Loucy (cell line): Measurements from ENCODE around the gene SLC7A8.

Source experiments
- H2AFZ ChIP-seq: fragments of 200-600 bp; sonication (generic); 2 replicates; pipeline ENCODE4 v1.6.0; 2016; ENCODE audit warnings: antibody characterized with exemption, mild to moderate bottlenecking, low read length, moderate library complexity
- H3F3A ChIP-seq: fragments of 200-600 bp; 2 replicates; pipeline ENCODE4 v1.6.0; 2016; ENCODE audit warnings: antibody characterized with exemption, low read depth, mild to moderate bottlenecking
- H3K27me3 ChIP-seq: fragments of 200-600 bp; sonication (generic); 2 replicates; pipeline ENCODE4 v1.6.1; 2014; ENCODE audit warnings: low read length, mild to moderate bottlenecking; ENCODE audit not compliant: insufficient read depth, poor library complexity, severe bottlenecking
- H3K36me3 ChIP-seq: fragments of 200-600 bp; sonication (generic); 2 replicates; pipeline ENCODE4 v1.6.1; 2016; ENCODE audit warnings: low read length; ENCODE audit not compliant: insufficient read depth
- H3K4me1 ChIP-seq: fragments of 200-600 bp; sonication (generic); 2 replicates; pipeline ENCODE4 v1.5.1; 2014; ENCODE audit warnings: low read length, mild to moderate bottlenecking; ENCODE audit not compliant: insufficient read depth, poor library complexity, severe bottlenecking
- H3K4me2 ChIP-seq: fragments of 200-600 bp; sonication (generic); 2 replicates; pipeline ENCODE4 v1.6.0; 2014; ENCODE audit warnings: antibody characterized with exemption, low read length, low read depth, mild to moderate bottlenecking; ENCODE audit not compliant: poor library complexity, severe bottlenecking
- H3K4me3 ChIP-seq: fragments of 200-600 bp; sonication (generic); 2 replicates; pipeline ENCODE4 v1.5.1; 2014; ENCODE audit warnings: low read length, mild to moderate bottlenecking, mixed read lengths; ENCODE audit not compliant: poor library complexity, severe bottlenecking
- H3K79me2 ChIP-seq: fragments of 200-600 bp; sonication (generic); 2 replicates; pipeline ENCODE4 v1.6.1; 2014; ENCODE audit warnings: low read length; ENCODE audit not compliant: insufficient read depth
- H3K9ac ChIP-seq: fragments of 200-600 bp; sonication (generic); 2 replicates; pipeline ENCODE4 v1.6.0; 2014; ENCODE audit warnings: mild to moderate bottlenecking, low read depth, low read length, moderate library complexity; ENCODE audit not compliant: poor library complexity, severe bottlenecking
- H3K9me2 ChIP-seq: fragments of 200-600 bp; sonication (generic); replicated peaks from 2 replicates; pipeline ENCODE4 v1.6.1; 2016; ENCODE audit warnings: low read depth, low read length, mixed read lengths
- H3K9me3 ChIP-seq: fragments of 200-600 bp; sonication (generic); 2 replicates; pipeline ENCODE4 v1.6.1; 2014; ENCODE audit warnings: mild to moderate bottlenecking, antibody characterized with exemption, low read length, low read depth; ENCODE audit not compliant: insufficient read depth
- H4K20me1 ChIP-seq: fragments of 200-600 bp; sonication (generic); 2 replicates; pipeline ENCODE4 v1.6.0; 2014; ENCODE audit warnings: antibody characterized with exemption, low read length, mild to moderate bottlenecking; ENCODE audit not compliant: insufficient read depth, poor library complexity, severe bottlenecking
- CTCF ChIP-seq: fragments of 200-600 bp; sonication (generic); conservative IDR thresholded peaks from 2 replicates; pipeline ENCODE4 v1.5.1; 2014; ENCODE audit warnings: mild to moderate bottlenecking, antibody characterized with exemption, low read length
- EZH2phosphoT487 ChIP-seq: fragments of 200-600 bp; IDR thresholded peaks from 2 replicates; pipeline ENCODE4 v1.6.1; 2018; ENCODE audit warnings: antibody characterized with exemption, mild to moderate bottlenecking, moderate library complexity, borderline replicate concordance

Gene SLC7A8

GRCh38 chr14:23127861-23128260 lies 55.6 kb downstream of the SLC7A8 start:
- H3K9me3 ChIP-seq: no peaks in the 10 kb centered on the region
- H3K4me2 ChIP-seq: no peak overlapping the region
- H3K9me2 ChIP-seq: no peaks in the 10 kb centered on the region
- no peaks in the 10 kb centered on the region for H3K36me3 ChIP-seq
- no peaks in the 10 kb centered on the region for H4K20me1 ChIP-seq
- H3K27me3 ChIP-seq: no peaks in the 10 kb centered on the region
- no peak overlapping the region; the same call in 1 of the 2 replicates for H2AFZ ChIP-seq
- H3K4me1 ChIP-seq: no peaks in the 10 kb centered on the region
- no peaks in the 10 kb centered on the region for H3F3A ChIP-seq
- H3K4me3 ChIP-seq: no peak overlapping the region
- no peak for TF ChIP-seq CTCF
- TF ChIP-seq EZH2phosphoT487: no peak
- H3K79me2 ChIP-seq: no peaks in the 10 kb centered on the region
- no peak overlapping the region for H3K9ac ChIP-seq

GRCh38 chr14:23126548-23127278 lies 56.7 kb downstream of the SLC7A8 start:
- Histone ChIP-seq H3K4me3 (no peak overlapping the region), H2AFZ (no peak overlapping the region), H3K27me3 (no peaks in the 10 kb centered on the region), H3K4me2 (no peak overlapping the region), H3K9ac (no peak overlapping the region), H3K9me3 (no peaks in the 10 kb centered on the region), H3K9me2 (no peaks in the 10 kb centered on the region), H3F3A (no peaks in the 10 kb centered on the region), H3K36me3 (no peaks in the 10 kb centered on the region), H3K4me1 (no peaks in the 10 kb centered on the region), H4K20me1 (no peaks in the 10 kb centered on the region), H3K79me2 (no peaks in the 10 kb centered on the region)
- no peak for TF ChIP-seq EZH2phosphoT487
- TF ChIP-seq CTCF: no peak

GRCh38 chr14:23125933-23126524 lies 57.4 kb downstream of the SLC7A8 start:
- Histone ChIP-seq H3K9me2 (no peaks in the 10 kb centered on the region), H3F3A (no peaks in the 10 kb centered on the region), H4K20me1 (no peaks in the 10 kb centered on the region), H3K9me3 (no peaks in the 10 kb centered on the region), H3K27me3 (no peaks in the 10 kb centered on the region), H3K4me2 (no peak overlapping the region), H2AFZ (no peak overlapping the region), H3K9ac (no peak overlapping the region), H3K4me3 (no peak overlapping the region), H3K79me2 (no peaks in the 10 kb centered on the region), H3K36me3 (no peaks in the 10 kb centered on the region), H3K4me1 (no peaks in the 10 kb centered on the region)
- no peak for TF ChIP-seq CTCF
- TF ChIP-seq EZH2phosphoT487: no peak
